NT2/D1 (cell line): ENCODE results near the gene LPP.

Experiments used
- YY1 ChIP-seq: IDR thresholded peaks from 2 replicates; pipeline ENCODE4 v1.6.1; 2011; ENCODE audit not compliant: insufficient read length, insufficient read depth
- ZNF274 ChIP-seq: IDR thresholded peaks from 2 replicates; pipeline ENCODE4 v1.6.1; 2011; ENCODE audit warnings: mild to moderate bottlenecking, low read depth, low read length

GRCh38 chr3:188292251-188292650 lies 138.3 kb downstream of the LPP start:
- TF ChIP-seq YY1 (no peak), ZNF274 (no peak)
